ENCODE measurements around the gene ZNF80.
A peak's percentile ranks its signal among the peaks of the same experiment; 100 is the strongest.

Gene ZNF80

DNA sequence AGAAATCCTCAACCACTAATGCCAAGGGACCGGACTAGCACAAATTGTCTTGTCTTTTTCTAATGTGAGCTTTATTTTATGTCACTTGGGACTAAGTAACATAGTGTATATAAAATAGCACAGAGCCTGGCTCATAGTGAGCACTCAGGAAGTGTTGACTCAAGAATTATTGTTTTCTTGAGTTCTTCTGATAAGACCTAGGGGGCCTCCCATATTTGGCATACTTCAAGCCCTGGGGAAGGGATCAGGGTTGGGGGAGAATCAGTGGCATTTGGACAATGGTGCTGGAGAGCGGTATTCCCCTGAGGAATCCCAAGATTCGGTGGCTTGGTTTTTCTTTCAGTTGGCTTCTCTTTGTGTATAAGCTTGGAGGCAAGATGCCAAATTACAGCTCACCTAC is 19.4 kb downstream of the ZNF80 start:
- 0 out of 2 replicates have a peak, but pooled peaks cover 3% of the 10 kb centered on the region for H3K4me1 ChIP-seq
- no peaks in the 10 kb centered on the region for H3K36me3 ChIP-seq
- no peak for DNase-seq
- no peaks in the 10 kb centered on the region for H3K9me3 ChIP-seq
- no peak overlapping the region for H3K4me3 ChIP-seq (ENCODE audit: low read depth, low read length)
- H3K27me3 ChIP-seq, result peaks cover 5% of the 10 kb centered on the region
- TF ChIP-seq CTCF (IDR thresholded peaks at IDR 0.05; ENCODE audit: low read depth, low read length), result no peak

GRCh38 chr3:114217266-114217665 is 20.1 kb downstream of the ZNF80 start:
- 0 out of 2 replicates have a peak, but pooled peaks cover 3% of the 10 kb centered on the region for H3K4me1 ChIP-seq
- no peaks in the 10 kb centered on the region for H3K9me3 ChIP-seq
- H3K27me3 ChIP-seq, result peaks cover 5% of the 10 kb centered on the region
- TF ChIP-seq CTCF (IDR thresholded peaks at IDR 0.05; ENCODE audit: low read depth, low read length), result no peak
- no peaks in the 10 kb centered on the region for H3K36me3 ChIP-seq
- DNase-seq, result no peak
- H3K4me3 ChIP-seq (ENCODE audit: low read depth, low read length), result no peak overlapping the region

DNA sequence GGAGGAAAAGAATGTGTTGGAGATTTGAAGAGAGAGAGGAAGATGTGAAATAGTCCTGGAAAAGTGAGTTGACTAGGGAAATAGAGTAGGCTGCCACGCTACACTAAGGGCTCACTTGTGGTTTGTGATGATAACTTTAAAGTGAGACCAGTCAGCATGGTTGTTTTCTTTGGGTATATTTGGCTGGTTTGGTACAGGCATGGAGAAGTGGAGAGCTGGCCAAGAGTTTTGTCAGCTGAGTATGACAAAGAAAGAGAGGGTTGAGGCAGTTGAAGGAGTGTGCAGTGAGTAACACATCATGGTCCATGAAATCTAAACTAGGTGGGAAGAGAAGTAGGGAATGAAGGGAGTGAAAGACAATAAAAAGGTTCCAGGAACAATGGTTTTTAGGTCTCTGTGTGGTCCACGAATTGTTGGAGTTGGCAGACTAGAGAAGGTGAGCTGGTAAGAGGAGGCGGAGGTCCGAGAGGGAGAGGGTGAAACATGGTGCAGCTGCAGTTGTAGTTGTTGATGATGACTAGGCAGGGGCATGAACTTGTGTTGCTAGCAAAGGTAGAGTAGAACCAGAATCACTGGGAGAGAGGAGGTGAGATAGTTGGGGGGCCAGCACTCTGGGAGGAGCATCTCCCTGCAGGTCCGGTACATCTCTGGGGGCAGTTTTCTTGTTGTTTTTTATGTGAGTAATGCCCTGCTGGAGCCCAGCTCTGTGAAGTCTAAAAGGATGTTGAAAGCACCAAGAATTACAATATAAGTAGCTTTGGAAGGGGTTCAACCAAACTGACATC is 21.0 kb downstream of the ZNF80 start:
- no peak for TF ChIP-seq CTCF (IDR thresholded peaks at IDR 0.05; ENCODE audit: low read depth, low read length)
- Histone ChIP-seq H3K27me3 (peaks cover 5% of the 10 kb centered on the region), H3K9me3 (no peaks in the 10 kb centered on the region), H3K36me3 (no peaks in the 10 kb centered on the region), H3K4me3 (ENCODE audit: low read depth, low read length) (no peak overlapping the region), H3K4me1 (0 out of 2 replicates have a peak, but pooled peaks cover 3% of the 10 kb centered on the region)
- DNase-seq, result no peak

DNA sequence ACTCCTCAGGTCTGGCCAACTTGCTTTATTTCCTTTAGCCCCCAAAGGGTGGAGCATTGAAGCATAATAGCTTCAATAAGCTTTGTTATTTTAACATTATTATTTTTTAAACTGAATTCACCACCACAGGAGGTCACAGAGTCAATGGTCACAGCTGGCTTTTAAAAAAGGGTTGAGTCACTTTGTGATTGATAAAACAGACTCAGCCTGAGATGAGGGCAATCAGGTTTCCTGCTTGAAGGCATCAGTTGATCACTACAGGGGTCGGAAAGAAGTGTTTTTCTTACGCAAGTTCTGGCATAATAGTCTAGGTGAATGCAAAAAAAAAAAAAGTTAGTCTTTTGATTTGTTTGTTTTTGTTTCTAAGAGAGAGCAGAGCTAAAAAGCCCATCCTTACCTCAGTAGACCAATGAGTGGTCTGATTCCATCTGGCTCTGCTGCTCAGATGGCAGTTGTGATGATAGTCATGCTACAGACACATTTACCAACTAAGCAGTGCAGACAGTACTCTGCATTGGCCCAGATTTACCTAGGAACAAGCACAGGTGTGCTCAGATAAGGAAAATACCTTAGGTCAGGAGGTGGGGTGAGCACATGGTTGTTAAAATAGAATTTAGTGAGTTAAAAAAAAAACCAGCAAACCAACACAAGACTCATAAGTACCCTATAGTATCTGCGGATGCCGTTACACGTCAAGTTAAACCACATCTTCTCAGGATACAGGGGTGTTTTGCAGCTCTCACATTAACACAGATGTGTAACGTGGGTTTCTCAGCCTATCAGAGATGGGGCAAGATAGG is 22.6 kb downstream of the ZNF80 start:
- Histone ChIP-seq H3K4me3 (ENCODE audit: low read depth, low read length) (peak overlapping the region; percentile 62), H3K4me1 (0 out of 2 replicates have a peak, but pooled peaks cover 3% of the 10 kb centered on the region), H3K36me3 (no peaks in the 10 kb centered on the region), H3K27me3 (peaks cover 5% of the 10 kb centered on the region), H3K9me3 (no peaks in the 10 kb centered on the region)
- TF ChIP-seq CTCF (IDR thresholded peaks at IDR 0.05; ENCODE audit: low read depth, low read length), result no peak
- DNase-seq, result no peak

GRCh38 chr3:114213627-114214541 is 23.5 kb downstream of the ZNF80 start:
- 0 out of 2 replicates have a peak, but pooled peaks cover 3% of the 10 kb centered on the region for H3K4me1 ChIP-seq
- H3K4me3 ChIP-seq (ENCODE audit: low read depth, low read length), result peak overlapping the region; percentile 62
- H3K27me3 ChIP-seq, result peaks cover 3% of the 10 kb centered on the region
- TF ChIP-seq CTCF (IDR thresholded peaks at IDR 0.05; ENCODE audit: low read depth, low read length), result peak; percentile 33
- peak; percentile 39 for DNase-seq
- no peaks in the 10 kb centered on the region for H3K9me3 ChIP-seq
- H3K36me3 ChIP-seq, result no peaks in the 10 kb centered on the region
